Neural progenitor cell (in vitro differentiated cells): ENCODE results near the gene MICU2.

ENCODE experiments used
- EZH2 ChIP-seq: fragments of 200-600 bp; sonication (generic); IDR thresholded peaks from 2 replicates; pipeline ENCODE4 v1.6.1; 2017; ENCODE audit warnings: antibody characterized with exemption, mild to moderate bottlenecking, moderate library complexity
- EZH2phosphoT487 ChIP-seq: fragments of 200-600 bp; sonication (generic); IDR thresholded peaks from 2 replicates; pipeline ENCODE4 v1.6.1; 2017; ENCODE audit warnings: antibody characterized with exemption
- TF ChIP-seq, protein P1 (sequence below): fragments of 200-600 bp; sonication (generic); IDR thresholded peaks from 2 replicates; pipeline ENCODE4 v1.5.1; 2017; ENCODE audit warnings: antibody characterized with exemption, mild to moderate bottlenecking

DNA sequence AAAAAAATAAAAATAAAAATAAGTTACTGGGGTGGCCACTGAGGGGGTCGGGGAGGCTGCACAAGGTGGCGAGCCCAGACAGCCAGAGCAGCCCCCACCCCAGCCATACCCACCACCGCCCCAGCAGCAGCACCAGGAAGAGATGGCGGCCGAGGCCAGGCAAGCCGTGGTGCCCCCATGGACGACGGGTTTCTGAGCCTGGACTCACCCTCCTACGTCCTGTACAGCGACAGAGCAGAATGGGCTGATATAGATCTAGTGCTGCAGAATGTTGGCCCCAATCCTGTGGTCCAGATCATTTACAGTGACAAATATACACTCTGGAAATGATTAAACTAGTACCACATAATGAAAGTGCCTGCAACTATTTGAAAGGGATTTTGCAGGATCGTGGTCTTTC lies 73.3 kb downstream of the MICU2 start:
- TF ChIP-seq, protein P1, sequence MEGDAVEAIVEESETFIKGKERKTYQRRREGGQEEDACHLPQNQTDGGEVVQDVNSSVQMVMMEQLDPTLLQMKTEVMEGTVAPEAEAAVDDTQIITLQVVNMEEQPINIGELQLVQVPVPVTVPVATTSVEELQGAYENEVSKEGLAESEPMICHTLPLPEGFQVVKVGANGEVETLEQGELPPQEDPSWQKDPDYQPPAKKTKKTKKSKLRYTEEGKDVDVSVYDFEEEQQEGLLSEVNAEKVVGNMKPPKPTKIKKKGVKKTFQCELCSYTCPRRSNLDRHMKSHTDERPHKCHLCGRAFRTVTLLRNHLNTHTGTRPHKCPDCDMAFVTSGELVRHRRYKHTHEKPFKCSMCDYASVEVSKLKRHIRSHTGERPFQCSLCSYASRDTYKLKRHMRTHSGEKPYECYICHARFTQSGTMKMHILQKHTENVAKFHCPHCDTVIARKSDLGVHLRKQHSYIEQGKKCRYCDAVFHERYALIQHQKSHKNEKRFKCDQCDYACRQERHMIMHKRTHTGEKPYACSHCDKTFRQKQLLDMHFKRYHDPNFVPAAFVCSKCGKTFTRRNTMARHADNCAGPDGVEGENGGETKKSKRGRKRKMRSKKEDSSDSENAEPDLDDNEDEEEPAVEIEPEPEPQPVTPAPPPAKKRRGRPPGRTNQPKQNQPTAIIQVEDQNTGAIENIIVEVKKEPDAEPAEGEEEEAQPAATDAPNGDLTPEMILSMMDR, result no peak
- TF ChIP-seq EZH2phosphoT487 (no peak), EZH2 (no peak)
